Measurements from ENCODE around the gene USF2. TPM values are rescaled to one million over a fixed set of nuclear protein-coding genes. Genes with fewer than 3 reads are reported as not detected.

Gene USF2
- polyA plus RNA-seq, 1 of the 3 experiments (the other 2 are of a cell fraction) = 102 TPM

DNA sequence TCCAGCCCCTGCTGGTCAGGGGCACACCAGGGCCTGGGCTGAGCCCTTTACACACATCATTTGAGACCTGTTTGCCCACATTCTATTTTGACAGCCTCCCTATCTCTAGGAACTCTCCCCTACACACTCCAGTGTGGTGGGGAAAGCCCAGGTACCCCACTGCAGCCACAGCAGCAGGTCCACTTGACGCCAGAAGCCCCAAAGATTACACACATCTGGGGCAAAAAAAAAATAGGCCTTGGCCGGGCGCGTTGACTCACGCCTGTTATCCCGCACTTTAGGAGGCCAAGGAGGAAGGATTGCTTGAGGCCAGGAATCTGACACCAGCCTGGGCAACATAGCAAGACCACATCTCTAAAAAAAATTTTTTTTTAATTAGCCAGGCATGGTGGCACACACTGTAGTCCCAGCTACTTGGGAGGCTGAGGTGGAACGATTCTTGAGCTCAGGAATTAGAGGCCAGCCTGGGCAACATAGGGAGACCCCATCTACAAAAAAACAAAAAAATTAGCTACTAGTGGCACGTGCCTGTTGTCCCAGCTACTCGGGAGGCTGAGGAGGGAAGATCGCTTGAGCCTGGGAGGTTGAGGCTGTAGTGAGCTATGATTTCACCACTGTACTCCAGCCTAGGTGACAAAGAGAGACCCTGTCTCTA, 42.2 kb downstream of the USF2 start (continued):
- TF ChIP-seq, protein P1, sequence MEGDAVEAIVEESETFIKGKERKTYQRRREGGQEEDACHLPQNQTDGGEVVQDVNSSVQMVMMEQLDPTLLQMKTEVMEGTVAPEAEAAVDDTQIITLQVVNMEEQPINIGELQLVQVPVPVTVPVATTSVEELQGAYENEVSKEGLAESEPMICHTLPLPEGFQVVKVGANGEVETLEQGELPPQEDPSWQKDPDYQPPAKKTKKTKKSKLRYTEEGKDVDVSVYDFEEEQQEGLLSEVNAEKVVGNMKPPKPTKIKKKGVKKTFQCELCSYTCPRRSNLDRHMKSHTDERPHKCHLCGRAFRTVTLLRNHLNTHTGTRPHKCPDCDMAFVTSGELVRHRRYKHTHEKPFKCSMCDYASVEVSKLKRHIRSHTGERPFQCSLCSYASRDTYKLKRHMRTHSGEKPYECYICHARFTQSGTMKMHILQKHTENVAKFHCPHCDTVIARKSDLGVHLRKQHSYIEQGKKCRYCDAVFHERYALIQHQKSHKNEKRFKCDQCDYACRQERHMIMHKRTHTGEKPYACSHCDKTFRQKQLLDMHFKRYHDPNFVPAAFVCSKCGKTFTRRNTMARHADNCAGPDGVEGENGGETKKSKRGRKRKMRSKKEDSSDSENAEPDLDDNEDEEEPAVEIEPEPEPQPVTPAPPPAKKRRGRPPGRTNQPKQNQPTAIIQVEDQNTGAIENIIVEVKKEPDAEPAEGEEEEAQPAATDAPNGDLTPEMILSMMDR (IDR thresholded peaks at IDR 0.05) = no peak
- no peak for TF ChIP-seq RFX5 (IDR thresholded peaks at IDR 0.05; ENCODE audit: low read length)
- TF ChIP-seq SMC3 (IDR thresholded peaks at IDR 0.05; ENCODE audit: low read depth, low read length) = no peak
- TF ChIP-seq, protein P2, sequence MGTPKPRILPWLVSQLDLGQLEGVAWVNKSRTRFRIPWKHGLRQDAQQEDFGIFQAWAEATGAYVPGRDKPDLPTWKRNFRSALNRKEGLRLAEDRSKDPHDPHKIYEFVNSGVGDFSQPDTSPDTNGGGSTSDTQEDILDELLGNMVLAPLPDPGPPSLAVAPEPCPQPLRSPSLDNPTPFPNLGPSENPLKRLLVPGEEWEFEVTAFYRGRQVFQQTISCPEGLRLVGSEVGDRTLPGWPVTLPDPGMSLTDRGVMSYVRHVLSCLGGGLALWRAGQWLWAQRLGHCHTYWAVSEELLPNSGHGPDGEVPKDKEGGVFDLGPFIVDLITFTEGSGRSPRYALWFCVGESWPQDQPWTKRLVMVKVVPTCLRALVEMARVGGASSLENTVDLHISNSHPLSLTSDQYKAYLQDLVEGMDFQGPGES (IDR thresholded peaks at IDR 0.05; ENCODE audit: low read depth, low read length) = no peak

DNA sequence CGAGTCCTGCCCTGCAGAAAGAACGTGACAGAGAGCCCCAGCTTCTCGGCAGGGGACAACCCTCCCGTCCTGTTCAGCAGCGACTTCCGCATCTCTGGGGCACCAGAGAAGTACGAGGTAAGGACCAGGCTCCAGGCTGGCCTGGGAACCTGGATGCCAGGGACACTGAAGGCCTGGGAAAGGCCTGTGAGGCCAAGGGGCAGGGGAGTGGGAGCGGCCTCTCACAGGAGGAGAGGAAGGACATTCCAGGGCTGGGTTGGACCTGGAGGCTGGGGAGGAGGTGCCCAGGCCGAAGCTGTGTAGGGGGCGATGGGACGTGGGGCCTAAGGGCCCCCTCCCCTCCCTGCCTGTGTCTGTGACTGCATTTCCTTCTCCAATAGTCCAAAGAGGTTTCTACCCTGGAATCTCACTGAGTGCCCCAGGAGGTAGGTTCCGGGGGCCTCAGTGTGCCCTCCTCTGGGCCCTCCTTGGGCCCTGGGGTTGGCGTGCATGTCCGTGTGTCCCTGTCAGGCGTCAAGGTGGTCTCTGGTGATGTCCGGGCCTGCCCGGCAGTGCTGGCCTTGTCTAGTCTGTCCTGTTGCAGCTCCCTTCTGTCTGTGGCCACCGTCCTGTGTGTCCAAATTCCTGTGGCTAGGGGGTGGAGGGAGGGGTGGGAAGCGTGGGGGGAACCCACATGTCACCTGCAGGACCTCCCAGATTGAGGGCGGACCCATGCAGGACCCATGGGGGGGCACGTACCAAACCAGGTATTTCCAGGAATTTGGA, 43.3 kb downstream of the USF2 start:
- Histone ChIP-seq H3F3A (replicated peaks; ENCODE audit: insufficient read depth) (no peaks in the 10 kb centered on the region), H2AFZ (ENCODE audit: low read depth) (no peak overlapping the region), H3K9me3 (no peaks in the 10 kb centered on the region), H3K79me2 (ENCODE audit: insufficient read depth) (no peaks in the 10 kb centered on the region), H3K27me3 (ENCODE audit: insufficient read depth) (no peaks in the 10 kb centered on the region), H3K9ac (no peak overlapping the region), H3K9me2 (no peaks in the 10 kb centered on the region), H3K4me3 (ENCODE audit: low read depth in 2 of 2, low read length in 1 of 2) (no peak overlapping the region), H3K4me2 (no peak overlapping the region), H3K36me3 (replicated peaks in 1 of 2; ENCODE audit: control insufficient read depth in 1 of 2, insufficient read depth in 2 of 2, low read length in 1 of 2) (no peaks in the 10 kb centered on the region), H4K20me1 (ENCODE audit: insufficient read depth) (no peaks in the 10 kb centered on the region), H3K4me1 (ENCODE audit: control insufficient read depth in 1 of 2, insufficient read depth in 2 of 2, low read depth in 1 of 2, low read length in 1 of 2) (no peaks in the 10 kb centered on the region), H3K27ac (ENCODE audit: low read depth in 2 of 2, low read length in 1 of 2) (no peak overlapping the region)
- ChIA-PET POLR2A (interaction anchor here (0.5 kb wide), 1 partner anchor 13 kb away, joined by 3 read pairs; no protein-coding TSS in a partner anchor), CTCF (interaction anchor here (1.2 kb wide), 1 partner anchor 42 kb away, joined by 5 read pairs; no protein-coding TSS in a partner anchor)
- 61% methylated on average over 14 of the region's 21 CpGs for WGBS (ENCODE audit: low lambda C conversion rate)
- TF ChIP-seq SIN3A (IDR thresholded peaks at IDR 0.05; ENCODE audit: borderline replicate concordance, low read depth, low read length) (no peak), RCOR1 (IDR thresholded peaks at IDR 0.05; ENCODE audit: low read length) (no peak), MEF2A (IDR thresholded peaks at IDR 0.05; ENCODE audit: borderline replicate concordance, low read depth) (no peak), GABPA (IDR thresholded peaks at IDR 0.05; ENCODE audit: low read depth) (no peak)
- DNase-seq = no peak

DNA sequence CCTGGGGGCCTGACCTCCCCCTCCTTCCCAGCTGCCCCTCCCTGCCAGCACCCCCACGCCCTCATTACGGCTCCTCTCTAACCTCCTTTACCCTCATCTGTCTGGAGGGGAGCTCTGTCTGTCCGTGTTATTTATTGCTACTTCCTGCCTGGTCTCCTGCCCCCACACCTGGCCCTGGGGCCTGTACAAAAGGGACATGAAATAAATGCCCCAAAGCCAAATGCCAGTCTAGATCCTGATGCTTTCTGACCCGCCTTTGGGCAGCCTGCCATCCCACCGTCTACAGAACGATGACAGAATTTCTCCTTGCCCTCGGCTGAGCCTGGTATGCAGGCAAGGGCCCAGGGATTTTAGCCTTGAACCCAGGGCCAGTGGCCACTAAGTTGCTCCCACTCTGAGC, 44.8 kb downstream of the USF2 start:
- H3K4me1 ChIP-seq (ENCODE audit: control insufficient read depth in 1 of 2, insufficient read depth in 2 of 2, low read depth in 1 of 2, low read length in 1 of 2) = no peaks in the 10 kb centered on the region
- H3K27ac ChIP-seq (ENCODE audit: low read depth in 2 of 2, low read length in 1 of 2) = no peak overlapping the region
- H3K4me2 ChIP-seq = no peak overlapping the region
- CTCF ChIA-PET = interaction anchor here (0.8 to 1.4 kb wide), 3 partner anchors 17 to 178 kb away, joined by 3 to 4 read pairs (median 3); partner anchors contain the start of gene LGI4
- H3K79me2 ChIP-seq (ENCODE audit: insufficient read depth) = no peaks in the 10 kb centered on the region
- H3K36me3 ChIP-seq (replicated peaks in 1 of 2; ENCODE audit: control insufficient read depth in 1 of 2, insufficient read depth in 2 of 2, low read length in 1 of 2) = no peaks in the 10 kb centered on the region
- H3F3A ChIP-seq (replicated peaks; ENCODE audit: insufficient read depth) = no peaks in the 10 kb centered on the region
- WGBS (ENCODE audit: low lambda C conversion rate) = 17% methylated on average over 6 of the region's 7 CpGs
- POLR2A ChIA-PET = no interaction called here
- no peak overlapping the region for H3K4me3 ChIP-seq (ENCODE audit: low read depth in 2 of 2, low read length in 1 of 2)
- no peak for TF ChIP-seq GABPA (IDR thresholded peaks at IDR 0.05; ENCODE audit: low read depth)
- TF ChIP-seq YY1 (IDR thresholded peaks at IDR 0.05; ENCODE audit: low read depth) = no peak
- no peak for TF ChIP-seq RXRA (IDR thresholded peaks at IDR 0.05; ENCODE audit: borderline replicate concordance, low read depth)
- TF ChIP-seq RCOR1 (IDR thresholded peaks at IDR 0.05; ENCODE audit: low read length) = no peak
- TF ChIP-seq TCF12 (IDR thresholded peaks at IDR 0.05) = no peak
- TF ChIP-seq, protein P3, sequence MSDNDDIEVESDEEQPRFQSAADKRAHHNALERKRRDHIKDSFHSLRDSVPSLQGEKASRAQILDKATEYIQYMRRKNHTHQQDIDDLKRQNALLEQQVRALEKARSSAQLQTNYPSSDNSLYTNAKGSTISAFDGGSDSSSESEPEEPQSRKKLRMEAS (IDR thresholded peaks at IDR 0.05; ENCODE audit: low read depth) = no peak
- no peak for TF ChIP-seq NRF1 (IDR thresholded peaks at IDR 0.05; ENCODE audit: low read depth, low read length)
- TF ChIP-seq MEF2A (IDR thresholded peaks at IDR 0.05; ENCODE audit: borderline replicate concordance, low read depth) = no peak
- TF ChIP-seq, protein P4, sequence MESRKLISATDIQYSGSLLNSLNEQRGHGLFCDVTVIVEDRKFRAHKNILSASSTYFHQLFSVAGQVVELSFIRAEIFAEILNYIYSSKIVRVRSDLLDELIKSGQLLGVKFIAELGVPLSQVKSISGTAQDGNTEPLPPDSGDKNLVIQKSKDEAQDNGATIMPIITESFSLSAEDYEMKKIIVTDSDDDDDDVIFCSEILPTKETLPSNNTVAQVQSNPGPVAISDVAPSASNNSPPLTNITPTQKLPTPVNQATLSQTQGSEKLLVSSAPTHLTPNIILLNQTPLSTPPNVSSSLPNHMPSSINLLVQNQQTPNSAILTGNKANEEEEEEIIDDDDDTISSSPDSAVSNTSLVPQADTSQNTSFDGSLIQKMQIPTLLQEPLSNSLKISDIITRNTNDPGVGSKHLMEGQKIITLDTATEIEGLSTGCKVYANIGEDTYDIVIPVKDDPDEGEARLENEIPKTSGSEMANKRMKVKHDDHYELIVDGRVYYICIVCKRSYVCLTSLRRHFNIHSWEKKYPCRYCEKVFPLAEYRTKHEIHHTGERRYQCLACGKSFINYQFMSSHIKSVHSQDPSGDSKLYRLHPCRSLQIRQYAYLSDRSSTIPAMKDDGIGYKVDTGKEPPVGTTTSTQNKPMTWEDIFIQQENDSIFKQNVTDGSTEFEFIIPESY (IDR thresholded peaks at IDR 0.05; ENCODE audit: borderline replicate concordance, low read depth) = no peak
- TF ChIP-seq TEAD4 (IDR thresholded peaks at IDR 0.05; ENCODE audit: borderline replicate concordance, insufficient read depth) = no peak
- TF ChIP-seq MXI1 (IDR thresholded peaks at IDR 0.05; ENCODE audit: low read depth, low read length) = no peak
- H3K27me3 ChIP-seq (ENCODE audit: insufficient read depth) = no peaks in the 10 kb centered on the region
- H3K9me2 ChIP-seq = no peaks in the 10 kb centered on the region
- H4K20me1 ChIP-seq (ENCODE audit: insufficient read depth) = no peaks in the 10 kb centered on the region
- H3K9ac ChIP-seq = no peak overlapping the region
- no peak overlapping the region for H2AFZ ChIP-seq (ENCODE audit: low read depth)
- H3K9me3 ChIP-seq = no peaks in the 10 kb centered on the region
- no peak for DNase-seq
